GM12874 (cell line): ENCODE results near the gene ZNF276.

Source experiments
- CTCF ChIP-seq: IDR thresholded peaks from 2 replicates; pipeline ENCODE4 v1.5.1; 2011; ENCODE audit warnings: low read depth, mild to moderate bottlenecking, control low read depth, low read length, moderate library complexity; ENCODE audit not compliant: insufficient read depth

Gene ZNF276

GRCh38 chr16:89688395-89688794 is 32.9 kb upstream of the ZNF276 start:
- TF ChIP-seq CTCF, result no peak

GRCh38 chr16:89689142-89689541 is 32.2 kb upstream of the ZNF276 start:
- TF ChIP-seq CTCF, result no peak

- TF ChIP-seq CTCF, result no peak
These were observed 30.9 kb upstream of the ZNF276 start for GRCh38 chr16:89690392-89690901.

GRCh38 chr16:89691231-89691985 is 29.9 kb upstream of the ZNF276 start:
- TF ChIP-seq CTCF, result no peak

DNA sequence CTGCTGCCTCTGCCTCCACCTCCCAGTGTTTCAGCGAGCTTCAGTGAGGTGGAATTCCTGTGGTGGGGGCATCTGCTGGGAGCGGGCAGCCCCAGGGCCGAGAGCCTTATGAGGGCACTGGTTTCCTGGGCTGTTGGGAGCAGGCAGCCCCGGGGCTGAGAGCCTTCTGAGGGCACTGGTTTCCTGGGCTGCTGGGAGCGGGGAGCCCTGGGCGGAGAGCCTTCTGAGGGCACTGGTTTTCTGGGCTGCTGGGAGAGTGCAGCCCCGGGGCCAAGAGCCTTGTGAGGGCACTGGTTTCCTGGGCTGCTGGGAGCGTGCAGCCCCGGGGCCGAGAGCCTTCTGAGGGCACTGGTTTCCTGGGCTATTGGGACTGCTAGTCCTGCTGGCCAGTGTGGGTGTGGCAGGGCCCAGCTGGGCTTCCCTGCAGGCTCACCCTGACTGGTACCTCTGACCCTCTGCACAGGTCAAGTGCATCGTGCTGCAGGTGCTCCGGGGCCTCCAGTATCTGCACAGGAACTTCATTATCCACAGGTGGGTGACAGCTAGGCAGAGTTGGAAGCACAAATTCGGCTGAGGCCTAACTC is 29.3 kb upstream of the ZNF276 start:
- TF ChIP-seq CTCF, result no peak

DNA sequence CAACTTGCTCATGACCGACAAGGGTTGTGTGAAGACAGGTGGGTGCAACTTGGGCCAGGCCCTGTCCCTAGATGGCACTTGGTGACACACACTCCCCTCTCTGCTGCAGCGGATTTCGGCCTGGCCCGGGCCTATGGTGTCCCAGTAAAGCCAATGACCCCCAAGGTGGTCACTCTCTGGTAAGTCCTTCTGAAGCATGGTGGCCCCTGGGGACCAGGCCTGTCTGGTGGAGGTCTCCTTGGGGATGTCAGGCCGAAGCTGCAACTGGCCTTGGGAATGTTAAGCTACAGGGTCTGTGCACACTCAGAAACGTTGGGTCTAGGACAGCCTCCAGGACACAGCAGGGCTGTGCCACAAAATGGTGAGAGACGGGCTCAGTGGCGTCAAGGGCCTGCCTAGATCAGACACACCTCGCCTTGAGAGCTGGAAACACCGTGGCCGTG is 28.0 kb upstream of the ZNF276 start:
- TF ChIP-seq CTCF, result no peak

GRCh38 chr16:89693931-89694783 is 27.2 kb upstream of the ZNF276 start:
- TF ChIP-seq CTCF, result no peak
